Fibroblast of skin of back (primary cell): Measurements from ENCODE around the gene OSBP2.
"Not testable (repeated sequence)": the region's sequence is repeated elsewhere in the genome, so short reads cannot be mapped to it uniquely, and the experiment has no call there.

Experiments used
- DNase-seq: peaks from one replicate; pipeline ENCODE4 v3.0.0-alpha.2; 2013

OSBP2 gene

DNA sequence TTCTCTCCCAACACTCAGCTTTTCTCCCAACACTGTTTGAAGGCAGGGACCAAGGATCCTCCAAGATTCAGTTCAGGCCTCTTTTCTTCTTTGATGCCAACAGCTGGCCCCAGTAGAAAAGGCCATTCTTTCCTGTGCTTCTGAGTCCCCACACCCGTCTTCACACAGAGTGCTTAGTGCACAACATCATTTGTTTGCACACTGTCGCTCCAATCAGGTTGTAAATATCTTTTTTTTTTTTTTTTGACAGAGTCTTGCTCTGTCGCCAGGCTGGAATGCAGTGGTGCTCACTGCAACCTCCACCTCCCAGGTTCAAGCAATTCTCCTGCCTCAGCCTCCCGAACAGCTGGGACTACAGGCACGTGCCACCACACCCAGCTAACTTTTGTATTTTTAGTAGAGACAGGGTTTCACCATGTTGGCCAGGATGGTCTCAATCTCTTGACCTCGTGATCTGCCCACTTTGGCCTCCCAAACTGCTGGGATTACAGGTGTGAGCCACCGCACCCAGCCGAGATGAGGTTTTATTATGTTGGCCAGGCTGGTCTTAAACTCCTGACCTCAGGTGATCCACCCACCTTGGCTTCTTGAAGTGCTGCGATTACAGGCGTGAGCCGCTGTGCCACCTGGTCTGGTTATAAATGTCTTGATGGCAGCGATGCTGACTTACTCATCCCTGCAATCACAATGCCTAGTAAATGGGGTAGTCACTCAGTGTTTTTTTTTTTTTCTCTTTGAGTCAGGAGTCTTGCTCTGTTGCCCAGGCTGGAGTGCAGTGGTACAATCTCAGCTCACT lies 14.6 kb upstream of the OSBP2 start:
- DNase-seq = not testable (repeated sequence)

DNA sequence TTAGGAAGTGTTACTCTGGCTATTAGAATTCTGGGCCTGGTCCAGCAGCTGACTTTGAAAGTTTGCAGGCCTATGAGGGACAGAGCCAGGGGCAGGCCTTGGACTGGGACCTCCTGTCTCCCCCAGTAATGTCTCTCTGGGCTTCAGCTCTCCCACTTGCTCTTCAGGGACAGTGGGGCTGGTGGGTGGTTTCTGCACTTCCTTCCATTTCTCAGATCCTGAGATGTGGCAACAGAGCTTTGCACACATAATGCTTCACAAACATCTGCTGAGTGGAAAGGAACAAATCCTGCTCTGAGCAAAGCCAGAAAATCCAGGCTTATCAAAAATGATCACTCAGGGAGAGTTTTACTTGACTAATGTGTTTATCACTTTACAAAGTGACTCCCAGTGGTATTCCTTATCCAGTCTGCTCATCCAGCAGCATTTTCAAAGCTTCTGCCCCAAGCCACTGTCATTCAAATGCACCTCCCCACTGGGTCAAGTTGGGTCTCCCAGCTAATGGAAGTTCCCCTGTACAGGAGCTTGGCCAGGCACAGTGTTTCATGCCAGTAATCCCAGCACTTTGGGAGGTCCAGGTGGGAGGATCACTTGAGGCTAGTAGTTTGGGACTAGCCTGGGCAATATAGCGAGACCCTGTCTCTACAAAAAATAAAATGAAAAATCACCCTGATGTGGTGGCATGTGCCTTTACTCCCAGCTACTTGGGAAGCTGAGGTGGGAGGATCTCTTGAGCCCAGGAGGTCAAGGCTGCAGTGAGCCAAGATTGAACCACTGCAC lies 13.5 kb upstream of the OSBP2 start:
- no peak for DNase-seq

DNA sequence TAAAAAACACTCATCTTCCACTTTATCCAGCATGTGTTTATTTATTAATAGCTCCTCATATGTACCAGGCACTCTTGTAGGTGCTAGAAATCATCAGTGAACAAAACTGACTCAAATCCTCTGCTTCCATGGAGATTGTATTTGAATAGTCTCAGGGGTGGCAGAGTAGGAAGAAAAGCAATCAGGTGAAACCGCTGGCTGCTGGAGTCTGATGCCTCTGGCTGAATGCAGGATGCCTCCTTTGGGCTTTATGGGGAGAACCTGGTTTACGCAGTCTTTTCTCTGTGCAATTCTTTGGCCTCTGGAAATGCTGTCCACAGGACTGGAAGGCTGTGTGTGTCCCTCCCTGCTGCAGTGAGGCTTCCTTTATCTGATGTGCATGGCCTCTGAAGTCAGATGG lies 12.8 kb upstream of the OSBP2 start:
- no peak for DNase-seq

DNA sequence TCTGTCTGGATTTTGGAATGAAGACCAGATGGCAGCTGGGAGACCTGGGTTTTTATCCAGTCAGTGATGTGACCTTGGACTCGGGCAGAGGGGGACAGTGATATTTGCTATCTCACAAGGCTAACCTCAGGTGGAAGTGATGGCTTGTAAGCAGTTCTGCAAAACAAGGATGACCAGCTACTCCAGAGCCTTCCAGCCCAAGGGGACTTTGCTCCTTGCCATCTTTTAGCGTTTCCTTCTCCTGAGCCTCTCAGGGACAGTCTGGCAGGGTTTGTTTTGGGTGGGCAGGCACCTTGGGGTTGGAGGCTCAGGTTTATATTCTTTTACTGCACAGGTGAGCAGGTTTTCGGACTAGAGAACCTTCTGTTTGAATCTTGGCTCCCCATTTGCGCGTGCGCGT lies 9.5 kb upstream of the OSBP2 start:
- no peak for DNase-seq

DNA sequence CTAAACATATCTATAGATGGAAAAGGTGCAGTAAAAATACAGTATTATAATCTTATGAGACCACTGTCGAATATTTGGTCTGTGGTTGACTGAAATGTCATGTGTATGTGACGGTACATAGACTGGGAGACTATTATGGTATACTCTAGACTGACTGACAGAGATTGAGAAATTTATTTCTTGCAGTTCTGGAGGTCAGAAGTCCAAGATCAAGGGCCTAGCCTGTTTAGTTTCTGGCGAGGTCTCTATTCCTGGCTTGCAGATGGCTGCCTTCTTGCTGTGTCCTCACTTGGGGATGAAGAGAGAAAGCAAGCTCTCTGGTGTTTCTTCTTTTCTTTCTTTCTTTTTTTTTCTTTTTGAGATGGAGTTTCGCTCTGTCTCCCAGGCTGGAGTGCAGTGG lies 7.3 kb upstream of the OSBP2 start:
- DNase-seq = no peak

DNA sequence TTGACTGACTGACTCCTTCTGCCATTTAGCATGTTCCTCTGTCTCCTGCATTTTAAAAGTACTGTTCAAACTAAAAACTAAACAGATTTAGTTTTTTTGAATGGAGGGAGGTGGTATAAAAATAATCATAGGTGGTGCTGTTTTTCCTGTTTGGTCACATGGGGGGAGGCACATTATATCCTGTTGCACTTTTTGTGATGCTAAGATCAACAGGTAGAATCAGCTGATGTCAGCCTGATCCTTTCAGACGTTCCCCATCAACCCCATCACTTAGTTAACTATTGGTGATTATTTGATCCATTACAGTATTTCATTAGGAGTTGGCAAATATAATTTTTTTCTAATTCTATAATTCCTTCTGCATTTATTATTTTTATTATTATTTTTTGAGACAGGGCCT lies 5.1 kb upstream of the OSBP2 start:
- no peak for DNase-seq

DNA sequence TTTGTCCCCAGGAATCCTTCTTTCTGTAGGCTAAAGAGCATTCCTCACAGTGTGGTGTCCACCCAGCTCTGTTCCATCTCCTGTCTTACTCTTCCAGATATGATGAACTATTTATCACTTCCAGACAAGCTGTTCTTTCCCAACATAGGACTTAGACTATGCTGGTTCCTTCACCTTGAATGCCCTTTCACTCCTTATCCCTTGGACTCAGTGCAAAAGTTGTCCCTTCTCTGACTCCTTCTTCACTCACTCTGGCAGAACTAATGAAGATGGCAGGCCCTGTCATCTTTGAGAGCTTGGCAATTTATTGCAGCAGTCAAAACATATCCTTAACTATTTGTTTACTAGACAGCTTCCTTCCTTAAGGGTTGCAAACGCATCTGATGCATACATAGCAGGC lies 3.5 kb upstream of the OSBP2 start:
- DNase-seq = no peak

DNA sequence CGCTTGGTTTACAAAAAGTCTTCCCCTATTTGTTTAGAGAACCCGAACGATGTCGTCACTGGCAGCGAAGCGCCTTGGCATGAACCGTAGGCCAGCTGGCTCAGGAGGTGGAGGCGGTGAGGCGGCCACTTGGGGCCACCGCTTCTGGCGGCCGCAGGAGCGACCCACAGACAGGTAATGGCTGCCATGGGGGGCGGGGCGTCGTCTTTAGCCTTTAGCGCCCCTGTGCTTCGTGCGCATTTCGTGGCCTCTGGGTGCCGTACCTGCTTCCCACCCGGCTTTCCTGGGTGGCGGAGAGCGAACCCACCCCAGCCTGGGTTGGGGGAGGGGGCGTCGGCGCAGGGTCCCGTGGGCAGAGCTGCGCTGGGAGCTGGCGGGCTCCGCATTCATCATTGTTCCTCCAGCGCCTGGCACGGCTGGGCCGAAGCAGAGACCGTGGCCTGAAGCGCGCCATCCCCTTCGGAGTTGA lies 469 bp upstream of the OSBP2 start:
- DNase-seq = peak; percentile 17

DNA sequence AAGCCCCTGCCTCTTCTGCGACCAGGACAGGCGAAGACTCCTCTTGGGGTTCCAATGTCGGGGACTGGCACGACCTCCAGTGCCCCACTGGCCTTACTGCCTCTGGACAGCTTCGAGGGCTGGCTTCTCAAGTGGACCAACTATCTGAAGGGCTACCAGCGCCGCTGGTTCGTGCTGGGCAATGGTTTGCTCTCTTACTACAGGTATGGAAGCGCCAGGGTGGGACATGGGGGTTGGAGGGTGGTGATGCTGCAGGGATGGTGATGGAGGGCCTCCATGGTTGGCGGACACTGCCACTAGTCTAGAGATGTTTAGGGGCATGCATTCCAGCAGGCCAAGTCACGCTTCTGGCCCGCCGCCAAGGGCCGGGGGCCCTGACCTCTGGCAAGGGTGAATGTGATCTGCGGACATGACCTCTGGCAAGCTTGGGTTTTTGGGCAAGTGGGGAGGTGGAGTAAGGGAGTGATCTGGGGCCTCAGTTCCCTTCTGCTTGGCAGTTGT lies 727 bp downstream of the OSBP2 start:
- DNase-seq = no peak

DNA sequence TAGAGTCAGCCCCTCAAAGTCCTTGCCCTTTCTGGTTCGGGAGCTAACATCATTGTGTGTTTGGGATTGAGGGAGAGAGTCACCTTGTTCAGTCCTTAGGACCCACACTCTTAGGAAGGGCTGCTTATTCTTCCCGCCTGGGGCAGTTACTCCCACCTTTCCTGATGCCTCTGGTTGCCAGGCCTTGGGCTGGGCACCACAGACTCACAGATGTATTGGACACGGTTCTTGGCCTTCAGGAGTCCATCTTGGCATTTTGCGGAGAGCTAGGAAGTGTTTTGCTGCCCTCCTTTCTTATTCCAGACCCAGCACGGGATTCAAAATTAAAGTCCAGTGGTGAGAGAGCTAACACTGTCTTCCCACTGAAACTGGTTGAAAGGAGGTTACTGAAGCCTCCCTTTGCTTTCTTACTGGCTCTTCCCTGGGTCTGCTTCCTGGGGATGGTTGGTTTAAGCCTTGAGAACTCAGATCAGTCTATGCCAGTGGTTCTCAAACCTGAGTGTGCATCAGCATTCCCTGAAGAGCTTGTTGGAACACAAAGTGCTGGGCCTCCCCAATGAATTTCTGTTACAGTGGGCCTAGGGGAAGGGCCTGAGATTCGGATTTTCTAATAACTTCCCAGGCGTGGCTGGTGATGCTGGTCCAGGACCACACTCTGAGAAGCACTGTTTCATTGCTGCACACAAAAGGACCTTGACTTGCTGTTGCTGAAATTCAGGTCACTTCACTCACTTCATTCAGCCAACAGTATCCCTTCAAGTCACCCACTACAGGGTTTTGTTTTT lies 1.4 kb downstream of the OSBP2 start:
- no peak for DNase-seq

DNA sequence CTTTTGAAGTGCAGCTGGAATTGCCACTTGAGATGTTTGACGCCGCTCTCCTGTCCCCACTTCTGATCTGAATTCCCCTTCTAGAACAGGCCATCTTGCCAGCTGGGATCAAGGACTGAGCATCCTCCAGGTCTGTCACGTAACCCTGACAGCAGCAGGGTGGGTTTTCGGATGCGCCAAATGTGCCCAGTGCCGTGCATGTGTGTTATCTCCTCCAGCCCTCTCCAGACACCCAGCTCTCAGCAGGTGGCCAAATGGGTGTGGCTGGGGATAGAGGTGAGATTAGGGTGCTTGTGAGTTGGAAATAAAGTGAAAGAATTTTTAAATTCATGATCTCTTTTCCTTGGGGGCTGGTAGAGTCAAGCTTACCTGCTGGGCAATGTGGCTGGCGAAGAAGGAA lies 3.3 kb downstream of the OSBP2 start:
- DNase-seq = no peak

DNA sequence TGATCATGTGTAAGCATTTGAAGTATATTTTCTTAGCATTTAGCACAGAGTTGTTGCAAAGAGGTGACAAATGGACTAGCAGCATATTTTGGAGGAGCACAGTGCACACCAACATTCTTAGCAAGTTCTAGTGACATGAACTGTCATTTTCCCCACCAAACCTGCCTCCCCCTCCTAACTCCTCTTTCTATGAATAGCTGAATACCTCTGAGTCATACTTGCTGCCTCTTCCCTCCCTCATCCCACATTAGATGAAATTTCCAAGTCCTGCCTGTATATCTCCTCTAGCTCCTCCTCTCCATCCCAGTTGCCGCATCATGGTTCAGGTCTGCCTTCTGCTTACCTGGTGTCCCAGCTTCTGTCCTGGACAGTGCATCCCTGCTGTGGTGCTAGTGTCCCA lies 7.2 kb downstream of the OSBP2 start:
- DNase-seq = peak; percentile 63

DNA sequence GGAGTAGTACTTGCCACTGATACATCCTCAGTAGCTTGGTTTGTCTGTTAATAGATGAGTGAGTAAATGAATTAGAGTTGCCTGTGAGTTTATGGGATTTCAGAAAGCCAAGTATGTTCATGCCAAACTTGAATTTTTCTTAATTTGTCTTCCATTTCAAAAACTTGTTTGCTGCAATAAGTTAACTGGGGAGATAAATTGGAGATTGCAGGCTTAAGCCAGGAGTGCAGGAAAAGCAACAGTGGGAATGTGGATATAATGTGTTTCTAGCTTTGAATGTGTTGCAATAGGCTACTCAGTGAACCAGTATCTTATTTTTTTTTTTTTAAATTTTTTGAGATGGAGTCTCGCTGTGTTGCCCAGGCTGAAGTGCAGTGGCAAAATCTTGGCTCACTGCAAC lies 8.2 kb downstream of the OSBP2 start:
- no peak for DNase-seq

DNA sequence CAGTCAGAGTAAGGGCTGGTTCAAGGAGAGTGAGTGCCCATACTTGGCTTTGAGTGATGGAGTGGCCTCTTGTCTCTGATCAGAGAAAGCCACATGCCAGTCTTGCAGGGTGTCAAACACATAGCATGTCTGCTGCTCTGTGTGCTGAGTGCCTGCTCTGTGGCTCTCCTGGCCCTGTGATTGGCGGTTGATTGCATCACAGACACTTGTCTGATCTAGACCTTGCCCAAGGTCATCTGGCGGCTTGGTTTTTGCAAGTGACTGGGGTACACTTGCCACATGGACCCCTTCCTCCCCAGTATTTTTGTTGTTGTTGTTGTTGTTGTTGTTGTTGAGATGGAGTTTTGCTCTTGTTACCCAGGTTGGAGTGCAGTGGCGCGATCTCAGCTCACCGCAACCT lies 10.3 kb downstream of the OSBP2 start:
- DNase-seq = no peak

DNA sequence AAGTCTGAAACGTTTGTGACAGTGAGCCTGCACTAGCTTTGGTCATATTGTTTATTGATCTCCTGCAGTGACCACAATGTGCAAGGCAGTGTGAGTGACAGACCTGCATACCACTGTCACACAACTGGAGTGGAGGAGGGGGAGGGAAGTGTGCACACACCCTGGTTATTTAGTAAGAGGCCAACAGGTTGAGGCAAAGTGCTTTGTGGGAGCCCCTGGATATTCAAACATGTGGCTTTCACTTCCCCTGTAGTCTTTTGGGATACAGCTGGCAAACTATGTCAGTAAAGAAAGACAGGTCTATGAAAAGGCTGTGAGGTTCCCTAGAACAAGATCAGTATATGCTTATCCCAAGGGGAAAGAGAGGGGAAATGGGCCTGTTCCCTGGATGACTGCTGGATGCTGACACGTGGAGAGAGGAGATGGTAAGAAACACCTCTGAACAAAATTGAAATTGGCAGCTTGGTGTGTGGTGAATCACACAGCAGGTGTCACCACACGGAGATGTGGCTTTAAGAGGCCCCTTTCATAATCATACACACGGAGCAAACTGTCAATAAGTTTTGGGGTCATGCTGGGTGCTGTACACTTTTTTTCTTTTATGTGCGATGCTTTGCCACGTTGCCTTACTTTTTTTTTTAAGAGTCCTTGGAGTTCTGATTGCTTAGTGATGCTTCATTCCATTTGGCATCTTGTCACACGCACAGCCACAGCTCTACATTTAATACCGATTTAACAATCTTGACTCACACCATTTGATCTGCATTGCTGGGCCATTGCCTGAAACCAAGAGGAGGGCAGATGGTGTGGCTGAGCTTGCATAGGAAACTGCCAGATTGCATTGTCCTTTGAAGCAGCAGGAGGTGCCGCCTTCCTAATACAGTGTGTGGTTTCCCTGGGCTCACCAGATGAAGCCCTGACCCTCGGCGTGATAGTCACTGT lies 11.3 kb downstream of the OSBP2 start:
- peak; percentile 78 for DNase-seq

DNA sequence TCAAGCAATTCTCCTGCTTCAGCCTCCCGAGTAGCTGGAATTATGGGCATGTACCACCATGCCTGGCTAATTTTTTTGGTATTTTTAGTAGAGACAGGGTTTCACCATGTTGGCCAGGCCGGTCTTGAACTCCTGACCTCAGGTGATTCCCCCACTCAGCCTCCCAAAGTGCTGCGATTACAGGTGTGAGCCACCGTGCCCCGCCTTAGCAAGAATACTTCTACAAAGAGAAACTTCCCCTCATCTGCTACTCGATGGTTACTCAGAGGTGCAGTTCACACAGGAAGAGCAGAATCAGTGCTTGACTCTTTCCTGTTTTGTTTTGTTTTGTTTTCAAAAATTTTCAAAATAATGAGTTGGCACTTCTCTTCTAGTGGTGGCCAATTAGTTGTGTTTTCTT lies 15.3 kb downstream of the OSBP2 start:
- not testable (repeated sequence) for DNase-seq

DNA sequence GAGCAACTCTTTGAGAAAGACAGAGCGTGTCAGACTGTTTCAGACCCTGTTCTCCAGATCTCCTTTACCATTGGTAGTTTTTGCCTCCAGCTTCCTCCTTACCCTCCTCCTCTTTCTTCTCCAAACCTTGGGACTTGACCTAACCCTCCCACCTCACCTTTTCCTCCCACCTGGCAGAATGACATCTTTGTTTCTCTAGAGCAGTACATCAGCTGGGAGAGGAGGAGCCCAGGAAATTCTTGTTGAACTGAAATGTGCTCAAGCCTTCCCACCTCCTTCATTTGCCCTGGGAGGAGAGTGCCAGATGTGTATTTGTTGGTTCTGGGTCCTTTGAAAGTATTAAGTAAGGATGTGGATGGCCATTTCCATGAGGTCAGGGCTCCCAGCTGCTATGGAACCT lies 17.4 kb downstream of the OSBP2 start:
- no peak for DNase-seq

DNA sequence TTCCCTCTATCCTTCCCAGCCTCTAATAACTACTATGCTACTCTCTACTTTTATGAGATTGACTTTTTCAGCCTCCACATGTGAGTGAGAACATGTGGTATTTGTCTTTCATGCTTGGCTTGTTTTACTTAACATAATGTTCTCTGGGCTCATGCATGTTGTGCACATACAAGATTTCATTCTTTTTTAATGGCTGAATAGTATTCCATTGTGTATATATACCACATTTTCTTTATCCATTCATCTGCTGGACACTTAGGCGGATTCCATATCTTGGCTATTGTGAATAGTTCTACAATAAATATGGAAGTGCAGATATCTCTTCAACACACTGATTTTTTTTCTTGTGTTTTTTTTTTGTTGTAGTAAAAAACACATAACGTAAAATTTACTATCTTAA lies 19.4 kb downstream of the OSBP2 start:
- DNase-seq = no peak

DNA sequence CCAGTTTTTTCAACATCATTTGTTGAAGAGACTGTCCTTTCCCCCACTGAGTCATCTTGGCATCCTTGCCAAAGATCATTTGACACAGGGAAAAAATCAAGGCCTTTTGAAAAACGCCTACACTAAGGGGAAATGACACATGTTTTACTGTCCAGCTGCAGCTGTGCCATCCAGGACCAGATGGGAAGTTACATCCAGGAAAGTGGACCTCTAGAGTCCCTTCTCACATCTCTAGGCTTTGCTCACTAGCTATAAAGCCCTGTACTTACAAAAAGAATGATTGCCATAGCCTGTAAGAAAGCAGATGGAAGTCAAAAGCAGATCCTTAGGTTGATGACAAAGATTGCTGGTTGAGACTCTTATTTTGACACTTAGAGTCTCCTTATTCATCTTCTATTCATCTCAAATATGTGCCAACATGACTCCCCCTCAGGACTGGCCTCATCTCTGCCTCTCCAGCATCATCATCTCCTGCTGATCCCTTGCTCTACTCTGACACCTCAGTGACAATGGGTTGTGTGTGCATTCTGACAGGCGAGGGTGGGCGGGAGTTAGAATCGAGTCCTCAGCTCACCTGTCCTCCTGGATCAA lies 22.8 kb downstream of the OSBP2 start:
- peak; percentile 92 for DNase-seq

DNA sequence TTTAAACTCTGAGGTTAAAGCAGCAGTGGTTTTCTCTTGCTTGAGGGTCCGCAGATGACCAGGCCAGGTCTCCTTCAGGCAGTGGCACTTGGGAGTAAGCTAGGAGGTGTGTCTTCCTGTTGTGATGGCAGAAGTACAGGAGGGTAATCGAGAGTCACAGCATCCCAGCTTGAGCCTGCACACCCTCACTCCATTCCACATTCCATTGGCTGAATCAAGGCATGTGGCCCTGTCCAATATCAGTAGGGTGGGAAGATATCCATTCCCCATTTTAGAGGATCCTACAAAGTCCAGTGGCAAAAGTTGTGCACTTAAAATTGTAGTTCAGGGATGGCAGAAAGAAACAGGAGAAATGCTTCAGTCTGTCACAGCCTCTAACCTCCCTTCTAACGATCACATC lies 23.3 kb downstream of the OSBP2 start:
- DNase-seq = no peak

DNA sequence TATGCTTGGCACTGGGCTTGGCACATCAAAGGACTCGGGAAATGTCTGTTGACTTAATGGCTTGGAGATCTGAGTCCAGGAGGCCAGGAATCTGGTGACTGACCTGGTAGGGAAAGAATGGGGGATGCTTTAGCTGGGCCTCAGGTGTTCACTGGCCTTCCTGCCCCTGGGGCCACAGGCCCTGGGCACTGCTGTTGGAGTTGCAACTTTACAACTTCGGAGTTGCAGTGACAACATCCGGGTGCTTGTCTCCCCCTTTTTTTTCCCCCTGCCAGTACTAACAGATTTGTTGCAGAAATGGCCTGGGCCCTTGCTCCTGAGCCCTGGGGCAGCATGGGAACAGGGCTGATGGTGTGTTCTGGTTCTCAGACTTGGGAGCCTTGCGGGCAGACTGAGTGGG lies 23.8 kb downstream of the OSBP2 start:
- DNase-seq = no peak

DNA sequence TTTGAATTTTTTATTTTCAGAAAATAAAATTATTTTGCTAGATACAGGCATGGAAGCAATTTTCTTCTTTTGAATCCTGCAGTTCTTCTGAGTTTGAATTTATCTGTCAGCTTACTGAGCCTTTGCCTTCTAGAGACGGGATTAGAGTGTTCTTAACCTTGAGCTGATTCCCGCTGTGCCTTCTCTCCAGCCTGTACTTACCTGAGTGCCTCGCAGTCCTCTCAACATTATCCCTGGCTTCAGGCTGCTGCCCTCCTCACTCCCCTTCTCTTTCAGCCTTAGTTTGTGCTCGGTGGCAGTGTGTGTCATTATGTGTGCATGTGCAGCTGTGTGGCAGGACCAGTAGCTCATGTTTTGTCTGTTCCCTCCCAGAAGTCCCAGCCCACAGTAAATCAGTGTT lies 24.3 kb downstream of the OSBP2 start:
- DNase-seq = no peak
